ENCODE measurements around the gene TTC7B.

The TTC7B gene

GRCh38 chr14:90666571-90666970, 149.7 kb downstream of the TTC7B start:
- no peak for DNase-seq

GRCh38 chr14:90665321-90666000, 150.8 kb downstream of the TTC7B start:
- DNase-seq, result no peak

GRCh38 chr14:90664911-90665310, 151.3 kb downstream of the TTC7B start:
- DNase-seq, result no peak

GRCh38 chr14:90663680-90664079, 152.6 kb downstream of the TTC7B start:
- no peak for DNase-seq

- no peak for DNase-seq
Observed at GRCh38 chr14:90663140-90663539, 153.1 kb downstream of the TTC7B start.

- DNase-seq, result no peak
Observed at GRCh38 chr14:90661866-90662265, 154.4 kb downstream of the TTC7B start.

- DNase-seq, result no peak
Observed at GRCh38 chr14:90660865-90661570, 155.2 kb downstream of the TTC7B start.

- DNase-seq, result no peak
Observed at GRCh38 chr14:90659156-90659555, 157.1 kb downstream of the TTC7B start.

GRCh38 chr14:90658541-90658967, 157.7 kb downstream of the TTC7B start:
- DNase-seq, result no peak

- no peak for DNase-seq
Observed at GRCh38 chr14:90656973-90657372, 159.3 kb downstream of the TTC7B start.

GRCh38 chr14:90655829-90656228, 160.4 kb downstream of the TTC7B start:
- no peak for DNase-seq

GRCh38 chr14:90654831-90655276, 161.4 kb downstream of the TTC7B start:
- no peak for DNase-seq

GRCh38 chr14:90652626-90653025, 163.6 kb downstream of the TTC7B start:
- DNase-seq, result no peak

GRCh38 chr14:90651976-90652560, 164.2 kb downstream of the TTC7B start:
- DNase-seq, result no peak

- DNase-seq, result no peak
Observed at GRCh38 chr14:90651271-90651804, 164.9 kb downstream of the TTC7B start.

- DNase-seq, result no peak
Observed at GRCh38 chr14:90649557-90650135, 166.6 kb downstream of the TTC7B start.

- no peak for DNase-seq
Observed at GRCh38 chr14:90649083-90649482, 167.1 kb downstream of the TTC7B start.

GRCh38 chr14:90648421-90648820, 167.8 kb downstream of the TTC7B start:
- no peak for DNase-seq

GRCh38 chr14:90647473-90648005, 168.7 kb downstream of the TTC7B start:
- no peak for DNase-seq

- DNase-seq, result no peak
Observed at GRCh38 chr14:90645842-90646443, 170.3 kb downstream of the TTC7B start.

GRCh38 chr14:90644882-90645281, 171.3 kb downstream of the TTC7B start:
- DNase-seq, result no peak

- DNase-seq, result no peak
Observed at GRCh38 chr14:90643982-90644670, 172.1 kb downstream of the TTC7B start.

Data from CD4-positive, alpha-beta T cell treated with Interleukin-4 for 4 hours (primary cell).